ENCODE measurements around the gene RTL9.

RTL9 gene

GRCh38 chrX:110363244-110363643, 4.6 kb downstream of the RTL9 start:
- no peak for TF ChIP-seq POLR2AphosphoS5 (IDR thresholded peaks at IDR 0.05; ENCODE audit: low read depth, low read length)
- no peak for TF ChIP-seq TAF1 (IDR thresholded peaks at IDR 0.05; ENCODE audit: borderline replicate concordance, low read depth, low read length)
- no peak for TF ChIP-seq POLR2A (IDR thresholded peaks at IDR 0.05; ENCODE audit: low read depth, low read length)
- no peak for FAIRE-seq
- no peak for DNase-seq (ENCODE audit: insufficient read length)

GRCh38 chrX:110373310-110373709, 14.7 kb downstream of the RTL9 start:
- TF ChIP-seq POLR2AphosphoS5 (IDR thresholded peaks at IDR 0.05; ENCODE audit: low read depth, low read length): no peak
- no peak for TF ChIP-seq POLR2A (IDR thresholded peaks at IDR 0.05; ENCODE audit: low read depth, low read length)
- TF ChIP-seq TAF1 (IDR thresholded peaks at IDR 0.05; ENCODE audit: borderline replicate concordance, low read depth, low read length): no peak
- DNase-seq (ENCODE audit: insufficient read length) (no peak), FAIRE-seq (no peak)

GRCh38 chrX:110374559-110374958, 15.9 kb downstream of the RTL9 start:
- FAIRE-seq (peak; percentile 17), DNase-seq (ENCODE audit: insufficient read length) (no peak)
- TF ChIP-seq POLR2A (IDR thresholded peaks at IDR 0.05; ENCODE audit: low read depth, low read length) (no peak), TAF1 (IDR thresholded peaks at IDR 0.05; ENCODE audit: borderline replicate concordance, low read depth, low read length) (no peak), POLR2AphosphoS5 (IDR thresholded peaks at IDR 0.05; ENCODE audit: low read depth, low read length) (no peak)

- FAIRE-seq: no peak
- TF ChIP-seq POLR2A (IDR thresholded peaks at IDR 0.05; ENCODE audit: low read depth, low read length) (no peak), TAF1 (IDR thresholded peaks at IDR 0.05; ENCODE audit: borderline replicate concordance, low read depth, low read length) (no peak)
- DNase-seq (ENCODE audit: insufficient read length): no peak
Observed at GRCh38 chrX:110381216-110381615, 22.6 kb downstream of the RTL9 start.

- FAIRE-seq (no peak), DNase-seq (ENCODE audit: insufficient read length) (no peak)
- no peak for TF ChIP-seq POLR2AphosphoS5 (IDR thresholded peaks at IDR 0.05; ENCODE audit: low read depth, low read length)
- TF ChIP-seq TAF1 (IDR thresholded peaks at IDR 0.05; ENCODE audit: borderline replicate concordance, low read depth, low read length): no peak
- TF ChIP-seq POLR2A (IDR thresholded peaks at IDR 0.05; ENCODE audit: low read depth, low read length): no peak
Observed at GRCh38 chrX:110383414-110383813, 24.8 kb downstream of the RTL9 start.

DNA sequence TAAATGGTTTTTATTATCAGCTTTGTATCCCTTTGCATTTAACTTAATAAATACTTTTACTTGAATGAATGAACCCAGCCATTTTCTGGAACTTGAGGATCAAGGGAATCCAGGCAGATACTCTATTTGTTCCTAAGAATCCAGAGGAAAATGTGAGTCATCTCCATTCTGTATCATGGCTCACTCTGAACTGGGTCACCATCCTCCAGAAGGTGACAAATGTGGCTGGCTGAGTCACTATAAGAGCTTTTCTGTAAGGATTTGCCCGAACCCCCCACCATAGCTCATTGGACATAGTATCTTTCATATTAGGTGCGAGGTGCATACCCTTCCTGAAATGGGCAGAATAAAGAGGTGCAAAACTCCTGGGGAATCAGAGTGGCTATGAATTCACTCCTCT, 25.8 kb downstream of the RTL9 start:
- DNase-seq (ENCODE audit: insufficient read length) (no peak), FAIRE-seq (no peak)
- TF ChIP-seq TAF1 (IDR thresholded peaks at IDR 0.05; ENCODE audit: borderline replicate concordance, low read depth, low read length) (no peak), POLR2AphosphoS5 (IDR thresholded peaks at IDR 0.05; ENCODE audit: low read depth, low read length) (no peak), POLR2A (IDR thresholded peaks at IDR 0.05; ENCODE audit: low read depth, low read length) (no peak)

GRCh38 chrX:110389570-110389969, 30.9 kb downstream of the RTL9 start:
- DNase-seq (ENCODE audit: insufficient read length): no peak
- TF ChIP-seq TAF1 (IDR thresholded peaks at IDR 0.05; ENCODE audit: borderline replicate concordance, low read depth, low read length) (no peak), POLR2AphosphoS5 (IDR thresholded peaks at IDR 0.05; ENCODE audit: low read depth, low read length) (no peak), POLR2A (IDR thresholded peaks at IDR 0.05; ENCODE audit: low read depth, low read length) (no peak)
- FAIRE-seq: no peak

DNA sequence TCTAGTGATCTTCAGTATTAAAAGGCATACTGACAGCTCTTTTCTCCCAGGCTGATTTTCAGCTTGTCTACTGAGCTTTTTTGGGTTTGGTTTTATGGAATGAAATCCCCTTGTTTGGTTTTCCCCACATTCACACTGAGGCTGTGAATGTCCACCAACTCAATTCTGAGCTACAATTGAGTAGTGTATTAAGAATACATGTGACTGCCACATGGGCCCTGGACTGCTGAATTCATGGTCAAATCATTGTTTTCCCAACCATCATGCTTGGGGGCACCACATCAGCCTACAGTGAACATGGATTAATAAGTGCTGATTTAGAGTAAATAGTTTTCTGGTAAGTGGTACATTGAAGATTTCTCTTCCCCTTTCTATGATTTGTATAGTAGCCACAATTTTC, 32.4 kb downstream of the RTL9 start:
- TF ChIP-seq POLR2A (IDR thresholded peaks at IDR 0.05; ENCODE audit: low read depth, low read length): no peak
- TF ChIP-seq POLR2AphosphoS5 (IDR thresholded peaks at IDR 0.05; ENCODE audit: low read depth, low read length): no peak
- no peak for TF ChIP-seq TAF1 (IDR thresholded peaks at IDR 0.05; ENCODE audit: borderline replicate concordance, low read depth, low read length)
- DNase-seq (ENCODE audit: insufficient read length): no peak
- no peak for FAIRE-seq

DNA sequence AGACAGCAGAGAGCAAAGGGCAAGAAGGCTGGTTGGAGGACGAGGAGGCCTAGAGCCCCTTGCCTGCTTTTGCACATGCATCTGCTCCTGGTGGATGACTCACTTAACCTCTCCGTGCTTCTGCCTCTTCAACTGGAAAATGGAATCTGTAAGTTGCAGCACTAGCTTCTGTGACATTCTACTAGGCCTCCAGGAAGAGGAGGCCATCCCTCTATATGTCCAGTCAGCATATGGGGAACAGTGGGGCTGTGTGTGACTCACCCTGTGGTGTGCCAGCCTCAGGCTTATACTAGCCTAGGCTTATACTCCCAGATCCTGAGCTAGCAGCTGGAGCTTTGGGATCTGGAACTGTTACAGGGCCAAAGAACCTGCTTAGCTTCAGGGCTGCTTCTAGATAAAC, 36.0 kb downstream of the RTL9 start:
- DNase-seq (ENCODE audit: insufficient read length): no peak
- TF ChIP-seq POLR2A (IDR thresholded peaks at IDR 0.05; ENCODE audit: low read depth, low read length) (no peak), POLR2AphosphoS5 (IDR thresholded peaks at IDR 0.05; ENCODE audit: low read depth, low read length) (no peak), TAF1 (IDR thresholded peaks at IDR 0.05; ENCODE audit: borderline replicate concordance, low read depth, low read length) (no peak)
- no peak for FAIRE-seq

DNA sequence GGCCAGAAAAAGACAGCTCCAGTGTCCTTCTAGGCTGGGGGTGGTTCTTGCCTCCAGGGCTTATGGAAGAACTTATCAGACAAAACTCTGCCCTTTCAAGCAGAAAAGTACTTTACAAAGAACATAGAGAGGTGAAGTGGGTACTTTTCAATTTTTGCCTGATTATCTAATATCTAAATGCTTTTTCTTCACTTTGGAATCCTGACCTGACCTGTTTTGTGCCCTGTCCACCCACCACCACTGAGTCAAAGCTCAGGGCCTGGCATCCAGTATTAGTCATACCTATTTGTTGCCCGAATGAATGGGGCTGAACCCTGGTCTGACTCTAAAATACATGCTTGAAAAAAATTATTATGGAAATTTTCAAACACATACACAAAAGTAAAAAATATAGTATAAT, 37.2 kb downstream of the RTL9 start:
- no peak for TF ChIP-seq POLR2AphosphoS5 (IDR thresholded peaks at IDR 0.05; ENCODE audit: low read depth, low read length)
- no peak for TF ChIP-seq POLR2A (IDR thresholded peaks at IDR 0.05; ENCODE audit: low read depth, low read length)
- TF ChIP-seq TAF1 (IDR thresholded peaks at IDR 0.05; ENCODE audit: borderline replicate concordance, low read depth, low read length): no peak
- DNase-seq (ENCODE audit: insufficient read length): no peak

DNA sequence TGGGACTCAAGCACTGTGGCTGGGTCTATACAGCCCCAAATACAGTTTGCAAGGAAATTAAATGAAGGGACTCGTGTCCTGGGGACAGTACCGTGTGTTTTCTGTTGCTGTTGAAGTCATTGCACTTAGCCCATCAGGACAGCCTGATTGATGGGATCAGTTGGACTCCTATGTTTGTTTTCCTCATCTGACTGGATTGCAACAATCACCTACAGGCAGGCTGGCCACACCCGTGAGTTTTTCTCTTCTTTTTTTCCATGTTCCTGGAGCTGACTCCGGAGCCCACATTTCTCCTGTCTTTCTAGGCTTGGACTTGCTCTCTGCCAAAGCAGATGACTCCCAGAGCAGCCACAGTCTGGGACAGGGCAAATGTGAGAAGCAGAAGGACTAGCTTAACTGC, 38.1 kb downstream of the RTL9 start:
- FAIRE-seq (no peak), DNase-seq (ENCODE audit: insufficient read length) (no peak)
- no peak for TF ChIP-seq POLR2A (IDR thresholded peaks at IDR 0.05; ENCODE audit: low read depth, low read length)
- no peak for TF ChIP-seq POLR2AphosphoS5 (IDR thresholded peaks at IDR 0.05; ENCODE audit: low read depth, low read length)
- TF ChIP-seq TAF1 (IDR thresholded peaks at IDR 0.05; ENCODE audit: borderline replicate concordance, low read depth, low read length): no peak

More for the DNA sequence above, 37.2 kb downstream of the RTL9 start:
- FAIRE-seq: no peak

- no peak for DNase-seq (ENCODE audit: insufficient read length)
- no peak for FAIRE-seq
- TF ChIP-seq POLR2AphosphoS5 (IDR thresholded peaks at IDR 0.05; ENCODE audit: low read depth, low read length) (no peak), TAF1 (IDR thresholded peaks at IDR 0.05; ENCODE audit: borderline replicate concordance, low read depth, low read length) (no peak), POLR2A (IDR thresholded peaks at IDR 0.05; ENCODE audit: low read depth, low read length) (no peak)
Observed at GRCh38 chrX:110397339-110397738, 38.7 kb downstream of the RTL9 start.

GRCh38 chrX:110397904-110398303, 39.3 kb downstream of the RTL9 start:
- FAIRE-seq (no peak), DNase-seq (ENCODE audit: insufficient read length) (no peak)
- TF ChIP-seq POLR2A (IDR thresholded peaks at IDR 0.05; ENCODE audit: low read depth, low read length) (no peak), TAF1 (IDR thresholded peaks at IDR 0.05; ENCODE audit: borderline replicate concordance, low read depth, low read length) (no peak), POLR2AphosphoS5 (IDR thresholded peaks at IDR 0.05; ENCODE audit: low read depth, low read length) (no peak)

All from GM12892 (cell line).